ENCODE data around the gene CRTC1.

CRTC1 gene

DNA sequence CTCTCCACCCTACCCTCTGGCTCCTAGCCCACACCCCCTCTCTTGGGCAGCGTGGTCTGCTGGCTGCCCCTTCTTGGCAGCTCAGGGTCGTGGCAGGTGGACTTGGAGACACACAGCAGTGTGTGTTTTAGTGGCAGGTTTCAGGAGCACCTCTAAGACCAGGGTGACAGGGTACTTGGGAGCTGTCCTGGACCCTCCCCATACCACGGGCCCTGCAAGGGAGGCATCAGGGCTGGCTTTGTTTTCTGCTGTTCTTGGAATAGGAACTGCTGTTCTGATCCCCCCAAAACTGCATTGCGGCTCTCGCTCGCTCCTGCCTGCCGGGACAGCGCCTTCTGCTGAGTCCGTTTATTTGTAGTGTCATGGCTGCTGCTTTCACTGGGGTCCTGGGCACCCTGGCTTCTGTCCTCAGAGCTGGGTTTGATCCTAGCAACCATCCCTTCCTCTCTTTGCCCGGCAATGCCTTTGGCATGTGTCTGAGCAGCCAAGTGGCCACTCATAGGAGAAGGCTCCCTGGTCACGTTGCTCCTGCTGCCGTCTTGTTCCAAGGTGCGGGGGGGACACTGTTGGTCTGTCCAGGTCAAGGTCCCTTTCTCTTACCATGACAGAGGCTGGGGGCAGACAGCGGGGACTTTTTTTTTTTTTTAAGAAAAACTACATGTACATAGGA, 95.5 kb downstream of the CRTC1 start:
- no peak overlapping the region for H3K27ac ChIP-seq (ENCODE audit: low read length)
- H3K27me3 ChIP-seq (ENCODE audit: low read depth, low read length), result peaks cover 5% of the 10 kb centered on the region
- H3K9me3 ChIP-seq (ENCODE audit: control insufficient read depth in 1 of 2, low read length in 2 of 2), result no peaks in the 10 kb centered on the region
- H3K4me1 ChIP-seq (ENCODE audit: control insufficient read depth in 1 of 2, insufficient read depth in 2 of 2, low read length in 2 of 2), result no peaks in the 10 kb centered on the region
- H3K36me3 ChIP-seq (ENCODE audit: control insufficient read depth in 1 of 2, insufficient read depth in 2 of 2, low read length in 2 of 2), result no peaks in the 10 kb centered on the region
- H3K4me3 ChIP-seq (ENCODE audit: low read depth in 1 of 2, low read length in 2 of 2), result no peak overlapping the region

DNA sequence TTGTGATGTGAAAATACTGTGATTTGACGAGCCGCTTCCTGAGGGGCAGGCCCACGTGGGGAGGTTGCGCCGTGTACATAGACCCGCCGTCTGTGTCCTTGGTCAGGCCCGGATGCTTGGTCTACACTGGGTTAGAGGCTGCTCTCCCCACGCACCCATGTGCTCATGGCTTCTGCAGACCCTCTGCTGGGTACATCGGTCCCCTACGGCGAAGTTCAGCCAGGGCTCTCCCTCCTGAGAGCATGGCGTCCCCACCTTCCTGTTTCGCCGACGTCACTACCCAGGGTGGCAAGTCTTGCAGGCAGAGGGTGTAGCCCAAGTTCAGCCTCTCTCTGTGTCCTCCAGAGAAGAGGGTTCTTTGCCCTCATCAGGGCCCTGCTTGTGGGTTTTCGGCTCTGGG, 96.6 kb downstream of the CRTC1 start:
- H3K27ac ChIP-seq (ENCODE audit: low read length), result no peak overlapping the region
- peaks cover 5% of the 10 kb centered on the region for H3K27me3 ChIP-seq (ENCODE audit: low read depth, low read length)
- H3K4me1 ChIP-seq (ENCODE audit: control insufficient read depth in 1 of 2, insufficient read depth in 2 of 2, low read length in 2 of 2), result no peaks in the 10 kb centered on the region
- no peaks in the 10 kb centered on the region for H3K36me3 ChIP-seq (ENCODE audit: control insufficient read depth in 1 of 2, insufficient read depth in 2 of 2, low read length in 2 of 2)
- H3K4me3 ChIP-seq (ENCODE audit: low read depth in 1 of 2, low read length in 2 of 2), result no peak overlapping the region
- H3K9me3 ChIP-seq (ENCODE audit: control insufficient read depth in 1 of 2, low read length in 2 of 2), result no peaks in the 10 kb centered on the region

DNA sequence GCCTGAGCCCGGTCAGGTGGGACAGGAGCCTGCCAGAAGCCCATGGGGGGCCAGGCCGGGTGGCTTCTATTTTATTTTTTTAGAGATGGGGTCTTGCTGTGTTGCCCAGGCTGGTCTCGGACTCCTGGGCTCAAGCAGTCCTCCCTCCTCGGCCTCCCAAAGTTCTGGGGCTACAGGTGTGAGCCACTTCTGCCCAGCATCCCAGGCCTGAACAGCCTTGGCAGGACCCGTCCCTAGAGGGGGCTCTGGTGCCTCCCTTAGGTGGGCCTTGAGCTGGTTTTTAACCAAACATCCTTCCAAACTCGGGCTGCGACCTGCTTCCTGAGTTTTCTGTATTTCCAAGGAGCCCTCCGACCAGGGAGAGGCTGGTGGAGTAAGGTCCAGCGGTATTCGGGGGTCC, 97.2 kb downstream of the CRTC1 start:
- peaks cover 5% of the 10 kb centered on the region for H3K27me3 ChIP-seq (ENCODE audit: low read depth, low read length)
- peaks cover 0 to 4% of the 10 kb centered on the region in 2 donors for H3K4me1 ChIP-seq (ENCODE audit: control insufficient read depth in 1 of 2, insufficient read depth in 2 of 2, low read length in 2 of 2)
- H3K9me3 ChIP-seq (ENCODE audit: control insufficient read depth in 1 of 2, low read length in 2 of 2), result no peaks in the 10 kb centered on the region
- H3K36me3 ChIP-seq (ENCODE audit: control insufficient read depth in 1 of 2, insufficient read depth in 2 of 2, low read length in 2 of 2), result no peaks in the 10 kb centered on the region
- no peak overlapping the region for H3K27ac ChIP-seq (ENCODE audit: low read length)
- no peak overlapping the region for H3K4me3 ChIP-seq (ENCODE audit: low read depth in 1 of 2, low read length in 2 of 2)

DNA sequence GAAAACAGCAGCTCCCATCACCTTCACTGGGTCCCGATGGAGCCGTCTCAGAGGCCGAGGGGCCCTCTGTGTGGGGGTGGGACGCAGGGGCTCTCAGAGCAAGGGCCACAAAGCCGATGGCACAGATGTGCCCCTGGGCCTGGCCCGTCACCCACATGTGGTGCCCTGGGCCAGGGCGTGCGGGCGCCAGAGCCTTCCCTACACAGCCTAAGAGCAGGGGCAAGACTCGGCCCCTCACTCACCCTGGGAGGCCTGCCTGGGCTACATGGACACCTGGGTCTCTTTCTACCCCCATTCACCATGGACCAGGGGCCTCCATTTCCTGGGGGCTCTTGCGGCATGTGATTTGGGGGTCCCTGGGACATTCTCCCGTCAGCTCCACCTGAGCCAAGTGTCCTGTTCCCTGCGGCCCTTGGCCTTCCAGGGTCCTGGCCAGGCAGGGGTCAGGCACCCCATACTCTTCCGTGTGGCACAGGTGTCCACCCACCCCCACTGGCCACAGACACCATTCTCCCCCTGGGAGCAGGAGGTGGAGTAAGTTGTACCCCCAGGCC, 97.6 kb downstream of the CRTC1 start:
- H3K27ac ChIP-seq (ENCODE audit: low read length), result no peak overlapping the region
- H3K36me3 ChIP-seq (ENCODE audit: control insufficient read depth in 1 of 2, insufficient read depth in 2 of 2, low read length in 2 of 2), result no peaks in the 10 kb centered on the region
- no peak overlapping the region for H3K4me3 ChIP-seq (ENCODE audit: low read depth in 1 of 2, low read length in 2 of 2)
- peaks cover 8% of the 10 kb centered on the region for H3K27me3 ChIP-seq (ENCODE audit: low read depth, low read length)
- no peaks in the 10 kb centered on the region for H3K9me3 ChIP-seq (ENCODE audit: control insufficient read depth in 1 of 2, low read length in 2 of 2)
- H3K4me1 ChIP-seq (ENCODE audit: control insufficient read depth in 1 of 2, insufficient read depth in 2 of 2, low read length in 2 of 2), result peaks cover 0 to 4% of the 10 kb centered on the region in 2 donors

DNA sequence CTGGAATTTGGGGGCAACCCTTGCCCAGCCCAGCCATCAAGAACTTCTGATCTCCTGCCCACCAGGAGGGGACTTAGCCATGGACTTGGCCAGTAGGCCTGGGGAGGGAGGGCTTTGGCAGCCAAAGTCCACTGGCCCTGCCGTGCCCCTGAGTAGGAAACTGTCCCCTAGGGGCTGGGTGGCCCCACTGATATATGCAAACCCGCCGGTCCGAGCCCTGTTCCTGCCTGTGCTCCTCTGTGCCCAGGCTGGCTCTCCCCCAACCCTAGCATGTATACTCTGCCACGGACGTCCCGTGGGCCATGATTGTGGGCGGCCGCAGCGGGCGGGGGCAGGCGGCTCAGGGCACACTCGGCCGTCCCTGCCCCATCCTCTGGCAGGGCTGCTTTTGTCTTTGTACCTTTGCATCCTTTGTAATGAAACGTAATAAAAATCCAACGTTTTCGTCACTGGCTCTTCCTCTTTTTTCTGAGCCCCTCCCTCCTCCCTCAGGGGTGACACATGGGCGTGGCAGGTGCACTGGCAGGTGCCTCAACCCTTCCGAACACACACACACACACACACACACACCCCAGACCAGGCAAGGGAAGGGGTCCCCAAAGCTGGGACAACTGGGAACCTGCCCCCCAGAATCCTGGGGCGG, 98.5 kb downstream of the CRTC1 start:
- peaks cover 12% of the 10 kb centered on the region for H3K27me3 ChIP-seq (ENCODE audit: low read depth, low read length)

DNA sequence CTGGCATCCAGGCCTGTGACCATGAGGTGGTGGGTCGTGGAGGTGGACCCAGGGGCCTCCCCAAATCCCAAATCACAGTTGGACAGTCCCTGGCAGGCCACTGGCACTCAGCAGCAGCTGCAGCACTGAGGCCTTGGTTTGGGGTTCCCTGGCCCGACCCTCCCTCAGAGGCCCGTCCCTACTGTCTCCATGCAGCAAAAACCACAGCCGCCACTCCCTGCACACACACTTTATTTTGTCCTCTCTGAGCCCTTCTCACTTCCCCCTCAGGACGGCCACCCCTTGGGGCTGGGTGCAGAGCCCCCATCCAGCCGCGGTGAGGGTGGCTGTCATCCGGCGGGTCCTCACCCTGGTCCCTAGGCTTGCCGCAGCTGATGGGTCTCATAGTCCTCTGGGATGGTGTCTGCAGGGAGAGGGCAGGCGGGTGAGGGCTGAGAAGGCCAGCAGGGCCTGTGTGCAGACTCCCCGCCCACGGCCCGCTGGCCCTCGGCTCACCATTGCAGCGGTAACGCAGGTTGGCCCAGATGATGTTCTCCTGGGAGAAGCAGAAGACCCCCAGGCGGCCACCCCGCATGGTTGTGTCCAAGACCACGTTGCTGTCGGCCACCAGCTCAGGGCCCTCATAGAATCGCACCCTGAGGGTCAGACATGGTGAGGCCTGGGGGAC, 99.2 kb downstream of the CRTC1 start:
- no peak overlapping the region for H3K4me3 ChIP-seq (ENCODE audit: low read depth in 1 of 2, low read length in 2 of 2)
- peaks cover 17% of the 10 kb centered on the region for H3K27me3 ChIP-seq (ENCODE audit: low read depth, low read length)
- no peak overlapping the region for H3K27ac ChIP-seq (ENCODE audit: low read length)
- peaks cover 0 to 4% of the 10 kb centered on the region in 2 donors for H3K4me1 ChIP-seq (ENCODE audit: control insufficient read depth in 1 of 2, insufficient read depth in 2 of 2, low read length in 2 of 2)
- no peaks in the 10 kb centered on the region for H3K36me3 ChIP-seq (ENCODE audit: control insufficient read depth in 1 of 2, insufficient read depth in 2 of 2, low read length in 2 of 2)
- H3K9me3 ChIP-seq (ENCODE audit: control insufficient read depth in 1 of 2, low read length in 2 of 2), result no peaks in the 10 kb centered on the region

More for the DNA sequence above, 98.5 kb downstream of the CRTC1 start:
- H3K4me3 ChIP-seq (ENCODE audit: low read depth in 1 of 2, low read length in 2 of 2), result no peak overlapping the region
- H3K4me1 ChIP-seq (ENCODE audit: control insufficient read depth in 1 of 2, insufficient read depth in 2 of 2, low read length in 2 of 2), result peaks cover 0 to 4% of the 10 kb centered on the region in 2 donors
- no peaks in the 10 kb centered on the region for H3K9me3 ChIP-seq (ENCODE audit: control insufficient read depth in 1 of 2, low read length in 2 of 2)
- no peaks in the 10 kb centered on the region for H3K36me3 ChIP-seq (ENCODE audit: control insufficient read depth in 1 of 2, insufficient read depth in 2 of 2, low read length in 2 of 2)
- no peak overlapping the region for H3K27ac ChIP-seq (ENCODE audit: low read length)

DNA sequence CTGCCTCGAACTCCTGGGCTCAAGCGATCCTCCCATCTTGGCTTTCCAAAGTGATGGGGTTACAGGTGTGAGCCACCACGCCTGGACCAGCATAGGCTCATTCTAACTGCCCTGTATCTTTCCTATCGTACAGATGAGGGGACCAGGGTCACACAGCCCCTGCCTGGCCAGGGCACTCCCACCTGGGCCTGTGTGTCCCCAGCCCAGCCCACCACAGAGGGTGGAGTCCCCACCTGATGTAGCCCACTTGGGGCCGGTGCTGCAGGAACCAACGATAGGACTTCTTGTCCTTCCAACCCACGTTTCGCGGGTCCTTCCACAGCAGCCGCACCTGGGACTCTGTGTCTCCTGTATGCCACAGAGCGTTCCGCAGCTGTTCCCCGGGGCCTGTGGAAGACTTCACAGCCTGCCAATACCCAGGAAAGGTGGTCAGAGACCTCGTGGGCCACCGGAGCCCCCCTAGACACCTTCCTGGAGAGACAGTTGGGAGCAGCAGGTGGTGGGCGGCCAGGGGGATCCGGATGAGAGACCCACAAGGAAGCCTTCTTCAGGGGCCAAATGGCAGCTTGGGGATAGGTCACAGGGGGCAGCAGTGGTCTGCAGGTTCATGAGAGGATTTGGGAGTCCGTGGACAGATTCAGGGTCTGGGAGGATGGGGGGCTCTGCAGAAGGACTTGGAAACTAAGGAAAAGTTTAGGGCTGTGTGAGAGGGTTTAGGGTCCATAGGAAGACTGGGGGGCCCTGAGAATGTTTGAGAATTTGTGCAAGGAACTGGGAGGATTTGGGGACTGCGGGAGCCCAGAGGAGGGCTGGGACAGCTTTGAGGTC, 100.7 kb downstream of the CRTC1 start:
- Histone ChIP-seq H3K4me3 (ENCODE audit: low read depth in 1 of 2, low read length in 2 of 2) (no peak overlapping the region), H3K36me3 (ENCODE audit: control insufficient read depth in 1 of 2, insufficient read depth in 2 of 2, low read length in 2 of 2) (no peaks in the 10 kb centered on the region), H3K27me3 (ENCODE audit: low read depth, low read length) (peaks cover 19% of the 10 kb centered on the region), H3K9me3 (ENCODE audit: control insufficient read depth in 1 of 2, low read length in 2 of 2) (no peaks in the 10 kb centered on the region), H3K27ac (ENCODE audit: low read length) (no peak overlapping the region), H3K4me1 (ENCODE audit: control insufficient read depth in 1 of 2, insufficient read depth in 2 of 2, low read length in 2 of 2) (peaks cover 0 to 12% of the 10 kb centered on the region in 2 donors)

DNA sequence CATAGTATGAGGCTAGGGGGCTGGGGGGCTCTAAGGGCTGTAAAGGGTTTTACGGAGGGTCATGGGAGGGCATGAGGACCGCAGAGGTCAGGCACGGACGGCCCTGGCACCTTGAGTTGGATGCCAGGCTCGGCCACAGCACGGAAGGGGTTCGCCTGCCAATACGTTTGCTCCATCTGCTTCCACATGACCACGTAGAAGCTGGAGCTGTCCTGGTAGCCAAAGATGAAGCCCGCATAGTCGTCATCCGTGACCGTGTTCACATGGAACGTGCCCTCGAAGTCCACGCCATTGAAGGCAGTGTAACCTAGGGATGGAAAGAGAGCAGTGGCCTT, 101.3 kb downstream of the CRTC1 start:
- Histone ChIP-seq H3K4me1 (ENCODE audit: control insufficient read depth in 1 of 2, insufficient read depth in 2 of 2, low read length in 2 of 2) (peaks cover 0 to 18% of the 10 kb centered on the region in 2 donors), H3K4me3 (ENCODE audit: low read depth in 1 of 2, low read length in 2 of 2) (peak overlapping the region in 1 of 2 donors; percentile 22), H3K9me3 (ENCODE audit: control insufficient read depth in 1 of 2, low read length in 2 of 2) (no peaks in the 10 kb centered on the region), H3K27ac (ENCODE audit: low read length) (no peak overlapping the region), H3K36me3 (ENCODE audit: control insufficient read depth in 1 of 2, insufficient read depth in 2 of 2, low read length in 2 of 2) (no peaks in the 10 kb centered on the region), H3K27me3 (ENCODE audit: low read depth, low read length) (peaks cover 25% of the 10 kb centered on the region)

DNA sequence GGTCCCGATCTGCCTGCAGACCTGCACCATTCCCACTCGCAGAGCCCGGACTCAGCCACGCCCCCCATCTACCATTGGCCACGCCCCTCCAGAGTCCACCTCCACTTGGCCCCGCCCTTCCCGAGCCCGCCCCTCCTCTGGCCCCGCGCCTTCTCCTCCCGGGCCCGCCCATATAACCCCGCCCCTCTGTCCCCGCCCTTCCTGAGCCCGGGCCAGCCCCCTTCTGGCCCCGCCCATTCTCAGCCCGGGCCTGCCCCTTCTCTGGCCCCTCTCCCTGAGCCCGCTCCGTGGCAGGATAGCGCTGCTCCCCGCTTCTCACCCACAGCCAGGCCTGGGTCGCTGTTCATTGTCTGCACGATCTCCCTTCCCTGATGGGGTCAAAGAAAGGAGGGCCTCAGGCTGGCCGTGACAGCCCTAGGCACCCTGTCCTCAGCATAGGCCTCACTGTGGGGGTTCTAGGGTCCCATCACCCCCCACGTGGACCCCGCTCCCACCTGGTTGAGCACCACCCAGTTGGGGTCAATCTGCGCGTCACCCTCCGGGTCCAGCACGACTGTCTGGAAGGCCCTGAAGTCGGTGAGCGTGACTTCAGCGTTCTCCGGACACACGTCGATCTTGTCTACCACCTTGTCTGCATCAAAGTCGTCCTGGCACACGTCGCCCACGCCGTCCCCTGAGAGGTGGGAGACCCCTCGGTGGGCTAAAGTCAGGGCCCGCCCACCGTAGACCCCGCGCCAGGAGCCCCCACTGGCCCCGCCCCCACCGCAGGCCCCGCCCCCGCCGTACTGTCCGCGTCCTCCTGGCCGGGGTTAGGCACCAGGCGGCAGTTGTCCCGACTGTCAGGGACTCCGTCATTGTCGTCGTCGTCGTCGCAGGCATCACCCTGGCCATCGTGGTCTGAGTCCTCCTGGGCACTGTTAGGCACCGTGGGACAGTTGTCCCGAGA, 102.0 kb downstream of the CRTC1 start:
- peak overlapping the region in 1 of 2 donors; percentile 22 for H3K4me3 ChIP-seq (ENCODE audit: low read depth in 1 of 2, low read length in 2 of 2)
- H3K9me3 ChIP-seq (ENCODE audit: control insufficient read depth in 1 of 2, low read length in 2 of 2), result no peaks in the 10 kb centered on the region
- no peaks in the 10 kb centered on the region for H3K36me3 ChIP-seq (ENCODE audit: control insufficient read depth in 1 of 2, insufficient read depth in 2 of 2, low read length in 2 of 2)
- no peak overlapping the region for H3K27ac ChIP-seq (ENCODE audit: low read length)
- peaks cover 27% of the 10 kb centered on the region for H3K27me3 ChIP-seq (ENCODE audit: low read depth, low read length)
- peaks cover 0 to 25% of the 10 kb centered on the region in 2 donors for H3K4me1 ChIP-seq (ENCODE audit: control insufficient read depth in 1 of 2, insufficient read depth in 2 of 2, low read length in 2 of 2)
